Spleen (tissue), 7 donors: ENCODE data around the gene MAP3K1.

Experiments
- CTCF ChIP-seq, 11 experiments: fragments of 200-600 bp in 7 of 11; fragments of 450-650 bp in 4 of 11; sonication (generic) in 4 of 11; IDR thresholded peaks in 8 of 11; conservative IDR thresholded peaks in 3 of 11; 1 replicate in 7 of 11; 2 replicates in 4 of 11; pipeline versions ENCODE4 v1.4.0 to v1.8.0; 2016 to 2021; ENCODE audit warnings: antibody characterized with exemption in 11 of 11, inconsistent platforms in 4 of 11, mild to moderate bottlenecking in 1 of 11
- POLR2A ChIP-seq, 3 donors: fragments of 450-650 bp; IDR thresholded peaks; one replicate each; pipeline ENCODE4 v1.5.1; 2017; ENCODE audit warnings: antibody characterized with exemption in 3 of 3, mild to moderate bottlenecking in 1 of 3
- POLR2AphosphoS5 ChIP-seq, 3 donors: sonication (generic); formaldehyde crosslinking; IDR thresholded peaks; one replicate each; pipeline ENCODE4 v1.5.1; 2017; ENCODE audit warnings: antibody characterized with exemption in 3 of 3
- donor health status: DM: no; HTN: no; CAD: no; lungs with moderate emphysema.
- donor health status: DM: no; HTN: no; CAD: no.
- donor health status: DM: no; HTN: no; CAD: no.

- TF ChIP-seq CTCF (IDR thresholded peaks at IDR 0.05 in 8 of 11, conservative IDR thresholded peaks at IDR 0.05 in 3 of 11) (no peak), POLR2A (IDR thresholded peaks at IDR 0.05) (no peak), POLR2AphosphoS5 (IDR thresholded peaks at IDR 0.05) (no peak)
Measured at GRCh38 chr5:56810826-56811225, 4.5 kb upstream of the MAP3K1 start.
